Upper lobe of left lung (tissue), 4 donors: ENCODE measurements around the gene ANAPC2.

ENCODE experiments used
- CTCF ChIP-seq, 6 experiments: fragments of 450-650 bp in 4 of 6; fragments of 200-600 bp in 2 of 6; sonication (generic) in 2 of 6; IDR thresholded peaks; one replicate each; pipeline ENCODE4 v1.5.1; 2016 to 2019; ENCODE audit warnings: antibody characterized with exemption in 6 of 6
- POLR2AphosphoS5 ChIP-seq, 2 donors: sonication (generic); formaldehyde crosslinking; IDR thresholded peaks; one replicate each; pipeline ENCODE4 v1.5.1; 2017; ENCODE audit warnings: antibody characterized with exemption in 2 of 2

GRCh38 chr9:137232510-137232909 is 44.1 kb upstream of the ANAPC2 start:
- TF ChIP-seq CTCF (IDR thresholded peaks at IDR 0.05), result no peak
- no peak for TF ChIP-seq POLR2AphosphoS5 (IDR thresholded peaks at IDR 0.05)
